Right lung (tissue), 10 donors: ENCODE data around the gene BARX2. TPM values are rescaled to one million over a fixed set of nuclear protein-coding genes. Genes with fewer than 3 reads are reported as not detected.
"Not testable (repeated sequence)": the region's sequence is repeated elsewhere in the genome, so short reads cannot be mapped to it uniquely, and the experiment has no call there.

ENCODE experiments used
- DNase-seq, 2 donors: peaks; one replicate each; pipeline ENCODE4 v3.0.0-alpha.2; 2013
- long read RNA-seq, 8 donors: transcript quantifications; one replicate each; lab custom pipeline, GENCODE V29; 2026
- polyA plus RNA-seq, 5 donors: library from polyadenylated mRNA; unstranded; fragments of 120-200 nt; gene quantifications; one replicate each; pipeline versions ENCODE4 v1.2.1 to v1.2.3, GENCODE V29; 2013; ENCODE audit warnings: inconsistent platforms in 1 of 5, low replicate concordance in 1 of 5; ENCODE audit not compliant: insufficient read length in 5 of 5, insufficient read depth in 1 of 5

BARX2 gene
- polyA plus RNA-seq: under 1 TPM in 4 of 5 donors, not detected in 1; 0.12 to 0.57 (median 0.32) TPM
- long read RNA-seq, donor 1: 0 reads
- long read RNA-seq, donor 2: 0 reads
- long read RNA-seq, donor 3: 0 reads
- long read RNA-seq, donor 4: 0 reads
- long read RNA-seq, donor 5: 0 reads
- long read RNA-seq, donor 6: 0 reads
- long read RNA-seq, donor 7: 0 reads
- long read RNA-seq, donor 8: 0 reads

DNA sequence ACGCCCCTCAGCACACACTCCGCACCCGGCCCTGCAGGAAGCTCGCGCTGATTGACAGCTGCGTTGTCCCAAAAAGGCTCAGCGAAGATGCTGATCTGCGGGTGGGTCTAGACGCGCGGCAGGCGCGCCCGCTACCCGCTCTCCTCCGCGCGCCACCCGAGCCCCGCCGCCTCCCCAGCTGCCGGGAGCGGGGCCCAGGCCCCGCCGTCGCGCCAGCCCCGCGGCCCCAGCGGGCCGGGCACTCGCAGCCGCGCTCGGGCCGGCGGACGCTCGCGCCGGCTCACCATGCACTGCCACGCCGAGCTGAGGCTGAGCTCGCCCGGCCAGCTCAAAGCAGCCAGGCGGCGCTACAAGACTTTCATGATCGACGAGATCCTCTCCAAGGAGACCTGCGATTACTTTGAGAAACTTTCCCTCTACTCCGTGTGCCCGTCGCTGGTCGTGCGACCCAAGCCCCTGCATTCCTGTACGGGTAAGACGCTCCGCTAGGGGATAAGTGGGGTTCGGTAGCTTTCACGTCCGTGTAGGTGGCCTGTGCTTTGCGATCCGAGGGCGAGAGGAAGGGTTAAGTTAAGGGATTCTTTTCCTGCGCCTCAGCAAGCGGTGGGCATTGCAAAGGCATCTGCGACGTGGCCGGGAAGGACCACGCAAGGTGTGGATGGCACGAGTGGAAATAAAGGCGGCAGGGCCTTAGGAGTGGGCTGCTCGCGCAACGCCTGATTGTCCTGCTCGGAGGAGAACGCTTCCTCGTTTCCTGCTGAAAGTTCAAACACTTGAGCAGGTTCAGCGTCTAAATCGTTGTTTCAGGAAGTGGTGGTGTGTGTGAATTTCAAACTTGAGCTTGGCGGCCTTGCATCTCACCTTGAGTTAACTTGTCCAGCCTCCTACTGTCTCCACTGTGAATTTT lies at the start of gene BARX2:
Gene BARX2, plus strand, starts transcription at position 98 of the 907 bp plus-strand sequence. Its CDS starts 188 bp downstream, at position 286.
- DNase-seq: peak; percentile 48 to 58

DNA sequence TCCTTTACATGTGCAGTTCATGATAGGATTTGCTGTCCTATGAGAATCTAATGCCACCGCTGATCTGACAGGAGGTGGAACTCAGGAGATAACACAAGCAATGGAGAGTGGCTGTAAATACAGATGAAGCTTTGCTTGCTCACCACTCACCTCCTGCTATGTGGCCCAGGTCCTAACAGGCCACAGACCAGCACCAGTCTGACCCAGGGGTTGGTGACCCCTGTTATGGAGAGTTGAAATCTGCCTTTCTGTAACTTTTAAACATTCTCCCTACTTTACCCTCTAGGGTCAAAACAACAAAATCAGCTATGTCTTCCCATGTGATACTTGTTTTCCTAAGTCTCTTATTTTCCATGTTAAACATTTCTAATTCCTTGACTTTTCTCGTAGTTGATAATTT lies 48.7 kb upstream of the BARX2 start:
- no peak for DNase-seq

- DNase-seq: not testable (repeated sequence)
Measured at GRCh38 chr11:129327708-129328107, 47.9 kb upstream of the BARX2 start.

DNA sequence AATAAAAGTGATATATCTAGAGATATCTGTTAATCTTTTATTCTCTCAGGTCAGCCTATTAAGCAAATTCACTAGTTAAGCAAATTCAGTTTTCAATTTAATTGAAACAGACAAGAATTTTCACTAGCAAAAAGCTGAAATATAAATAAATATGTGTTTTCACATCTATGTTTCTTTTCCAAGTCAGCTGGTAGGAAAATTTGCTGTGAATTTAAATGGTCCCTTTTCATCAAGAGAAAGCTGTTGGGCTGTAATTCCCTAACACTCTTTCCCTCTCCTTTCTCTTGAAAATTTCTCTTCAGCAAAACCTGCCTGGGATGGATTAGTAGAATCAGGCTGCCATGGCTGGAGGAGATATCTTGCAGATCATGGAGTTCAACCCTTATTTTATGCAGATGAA lies 46.9 kb upstream of the BARX2 start:
- no peak for DNase-seq

DNA sequence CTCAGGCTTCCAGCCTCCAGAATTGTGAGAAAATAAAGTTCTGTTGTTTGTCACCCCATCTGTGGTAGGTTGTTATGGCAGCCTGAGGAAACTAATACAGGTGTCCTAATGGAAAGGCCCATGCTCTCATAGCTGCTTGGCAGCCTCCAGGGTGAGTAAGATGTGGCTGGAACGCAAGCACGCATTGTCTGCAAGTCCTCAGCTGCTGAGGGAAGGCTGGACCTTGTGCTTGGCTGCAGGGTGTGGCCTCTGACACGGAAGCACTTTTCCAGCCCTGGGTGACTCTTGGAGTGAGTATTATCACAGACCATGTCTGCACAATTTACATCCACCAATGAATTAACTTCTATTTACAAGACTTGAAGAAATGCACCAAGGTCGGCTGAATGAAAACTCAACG lies 44.4 kb upstream of the BARX2 start:
- no peak for DNase-seq

DNA sequence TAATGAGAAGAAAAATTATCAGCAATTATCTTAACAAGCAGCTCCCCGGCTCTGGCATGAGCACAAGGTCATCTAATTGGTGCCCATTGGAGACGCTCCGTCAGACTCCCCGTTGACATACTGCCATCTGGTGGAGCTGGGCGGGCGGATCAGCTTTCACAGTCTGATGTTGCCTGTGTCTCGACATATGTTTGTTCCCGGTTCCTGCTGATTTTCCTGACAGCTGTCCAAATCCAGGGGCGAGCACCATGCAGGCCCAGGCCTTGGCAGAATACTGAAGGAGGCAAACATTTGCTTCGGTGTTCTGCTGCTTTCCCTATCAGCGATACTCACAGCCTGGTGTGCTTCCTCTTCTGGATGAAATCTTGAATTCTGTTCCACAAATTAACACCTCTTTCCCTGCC lies 43.8 kb upstream of the BARX2 start:
- peak; percentile 58 to 72 for DNase-seq

- no peak for DNase-seq
Measured at GRCh38 chr11:129333873-129334272, 41.8 kb upstream of the BARX2 start.

DNA sequence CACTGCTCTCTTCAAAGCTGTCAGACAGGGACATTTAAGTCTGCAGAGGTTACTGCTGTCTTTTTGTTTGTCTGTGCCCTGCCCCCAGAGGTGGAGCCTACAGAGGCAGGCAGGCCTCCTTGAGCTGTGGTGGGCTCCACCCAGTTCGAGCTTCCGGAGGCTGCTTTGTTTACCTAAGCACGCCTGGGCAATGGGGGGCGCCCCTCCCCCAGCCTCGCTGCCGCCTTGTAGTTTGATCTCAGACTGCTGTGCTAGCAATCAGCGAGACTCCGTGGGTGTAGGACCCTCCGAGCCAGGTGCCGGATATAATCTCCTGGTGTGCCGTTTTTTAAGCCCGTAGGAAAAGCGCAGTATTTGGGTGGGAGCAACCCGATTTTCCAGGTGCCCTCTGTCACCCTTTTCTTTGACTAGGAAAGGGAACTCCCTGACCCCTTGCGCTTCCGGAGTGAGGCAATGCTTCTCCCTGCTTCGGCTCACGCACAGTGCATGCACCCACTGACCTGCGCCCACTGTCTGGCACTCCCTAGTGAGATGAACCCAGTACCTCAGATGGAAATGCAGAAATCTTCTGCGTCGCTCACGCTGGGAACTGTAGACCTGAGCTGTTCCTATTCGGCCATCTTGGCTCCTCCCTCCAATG lies 31.2 kb upstream of the BARX2 start:
- not testable (repeated sequence) for DNase-seq

DNA sequence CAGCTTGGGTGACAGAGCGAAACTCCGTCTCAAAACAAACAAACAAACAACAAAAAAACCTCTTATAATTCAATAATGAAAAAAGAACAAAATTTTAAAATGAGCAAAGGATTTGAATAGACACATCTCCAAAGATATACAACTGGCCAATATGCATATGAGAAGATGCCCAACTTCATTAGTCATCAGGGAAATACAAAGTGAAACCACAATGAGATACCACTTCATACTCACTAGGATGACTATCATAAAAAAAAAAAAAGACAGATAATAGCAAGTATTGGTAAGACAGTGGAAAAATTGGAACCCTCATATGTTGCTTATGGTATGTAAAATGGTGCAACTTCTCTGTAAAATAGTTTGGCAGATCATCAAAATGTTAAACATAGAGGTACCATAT lies 28.7 kb upstream of the BARX2 start:
- DNase-seq: no peak

DNA sequence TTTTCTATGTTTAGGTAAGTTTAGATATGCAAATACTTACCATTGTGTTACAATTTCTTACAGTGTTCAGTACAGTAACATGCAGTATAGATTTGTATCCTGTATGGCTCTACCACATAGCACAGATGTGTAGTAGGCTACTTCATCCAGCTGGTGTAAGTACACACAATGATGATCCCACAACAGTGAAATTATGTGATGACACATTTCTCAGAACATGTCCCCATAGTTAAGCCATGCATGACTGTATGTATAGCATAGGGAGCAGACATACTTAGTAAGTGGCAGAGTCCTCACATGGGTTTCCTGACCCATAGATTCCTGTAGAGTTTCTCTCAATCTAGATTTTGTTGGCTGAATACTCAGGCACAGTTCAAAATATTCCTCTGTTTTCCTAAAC lies 26.8 kb upstream of the BARX2 start:
- no peak for DNase-seq

DNA sequence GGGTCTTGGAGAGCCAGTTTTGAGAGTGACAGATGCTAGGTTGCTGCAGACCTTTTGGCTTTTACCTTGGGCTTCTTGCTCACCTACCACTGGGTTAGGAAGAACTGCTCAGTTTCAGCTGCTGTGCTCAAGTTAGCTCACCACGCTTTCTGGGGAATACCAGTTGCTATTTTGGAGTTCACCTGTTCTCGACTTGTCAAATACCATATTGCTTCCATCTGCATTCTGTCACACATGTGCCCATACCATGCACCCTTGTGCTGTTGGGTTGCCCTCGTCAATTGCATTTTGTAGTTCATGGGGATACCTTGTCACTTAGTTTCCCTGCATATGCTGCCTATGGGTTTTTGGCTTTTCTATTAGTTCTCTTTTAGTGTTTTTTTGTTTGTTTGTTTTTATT lies 23.0 kb upstream of the BARX2 start:
- DNase-seq: no peak

GRCh38 chr11:129354691-129355090 lies 21.0 kb upstream of the BARX2 start:
- no peak for DNase-seq

GRCh38 chr11:129359748-129360147 lies 15.9 kb upstream of the BARX2 start:
- DNase-seq: no peak

DNA sequence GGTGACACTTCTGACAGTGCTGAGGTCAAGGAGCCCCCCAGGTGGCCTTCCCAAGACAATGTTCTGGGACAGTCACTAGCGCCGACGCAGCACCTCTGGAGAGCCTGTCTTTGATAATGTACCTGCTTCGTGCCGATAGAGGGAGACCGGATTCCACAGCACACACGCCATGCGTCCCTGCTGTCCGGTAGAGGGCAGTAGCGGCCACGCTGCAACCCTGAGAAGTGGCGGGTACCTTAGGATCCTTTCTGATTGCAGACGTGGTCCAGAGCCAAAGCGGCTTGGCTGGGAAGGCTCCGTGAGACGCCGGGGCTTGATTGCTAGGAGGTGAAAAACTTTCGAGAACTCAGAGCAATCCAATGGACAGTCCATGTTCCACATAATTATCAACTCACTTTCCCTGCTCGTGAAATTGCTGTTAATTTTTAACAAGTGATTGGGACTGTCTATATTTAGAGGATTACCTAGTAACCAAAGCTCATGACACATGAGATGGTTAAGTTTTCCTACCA lies 11.4 kb upstream of the BARX2 start:
- DNase-seq: peak; percentile 74 to 78

DNA sequence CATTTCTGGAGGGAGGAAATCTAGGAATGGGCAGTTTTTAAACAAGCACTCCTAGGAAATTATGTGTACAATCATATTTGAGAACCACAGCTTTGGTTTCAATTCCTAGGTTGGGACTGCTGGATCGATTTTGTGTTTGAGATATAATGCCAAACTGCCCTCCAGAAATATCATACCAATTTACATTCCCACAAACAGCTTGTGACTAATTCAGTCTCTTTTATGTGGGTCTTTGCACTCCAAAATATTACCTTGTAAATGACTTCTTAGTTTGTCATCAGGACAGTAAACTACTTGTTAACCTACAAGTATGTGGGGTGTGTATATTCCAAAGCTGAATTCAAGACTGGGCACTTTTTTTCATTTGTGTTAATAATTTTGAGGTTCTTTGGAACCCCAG lies 9.8 kb upstream of the BARX2 start:
- DNase-seq: no peak

- no peak for DNase-seq
Measured at GRCh38 chr11:129366737-129367597, 8.7 kb upstream of the BARX2 start.

DNA sequence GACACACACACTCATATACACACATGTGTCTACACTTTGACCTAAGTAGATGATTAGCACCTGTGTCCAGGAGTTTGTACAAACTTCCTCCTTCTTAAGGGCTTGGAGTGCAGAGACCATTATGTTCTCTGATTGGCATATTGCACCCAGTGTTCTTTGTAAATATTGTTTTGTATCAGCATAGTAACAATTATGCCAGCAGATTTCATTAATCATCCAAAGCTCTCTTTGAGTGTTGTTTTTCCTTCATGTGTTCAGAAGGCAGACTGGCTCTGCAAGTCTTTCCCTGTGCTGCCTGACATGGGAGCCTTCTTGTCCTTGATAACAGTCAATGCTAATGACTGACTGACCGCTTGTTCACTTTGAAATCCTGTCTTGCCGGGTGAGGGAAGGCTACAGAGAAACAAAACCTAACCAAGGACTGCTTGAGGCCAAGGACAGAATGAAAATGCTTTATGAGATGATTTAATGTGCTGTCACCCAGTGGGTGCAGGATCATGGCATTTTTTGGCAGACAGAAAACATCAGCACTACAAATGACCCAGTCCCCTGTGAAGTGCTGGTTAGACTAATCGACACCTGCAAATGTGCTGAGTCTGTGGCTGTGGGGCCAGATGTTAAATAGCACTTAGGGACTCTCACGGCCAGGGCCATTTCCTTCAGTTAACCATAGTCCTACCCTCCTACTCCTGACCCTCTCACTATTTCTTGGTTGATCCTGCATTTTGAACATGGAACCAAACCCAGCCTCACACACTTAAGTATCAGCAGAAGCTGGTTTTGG lies 6.6 kb upstream of the BARX2 start:
- no peak for DNase-seq

- DNase-seq: no peak
Measured at GRCh38 chr11:129370715-129371114, 4.9 kb upstream of the BARX2 start.

DNA sequence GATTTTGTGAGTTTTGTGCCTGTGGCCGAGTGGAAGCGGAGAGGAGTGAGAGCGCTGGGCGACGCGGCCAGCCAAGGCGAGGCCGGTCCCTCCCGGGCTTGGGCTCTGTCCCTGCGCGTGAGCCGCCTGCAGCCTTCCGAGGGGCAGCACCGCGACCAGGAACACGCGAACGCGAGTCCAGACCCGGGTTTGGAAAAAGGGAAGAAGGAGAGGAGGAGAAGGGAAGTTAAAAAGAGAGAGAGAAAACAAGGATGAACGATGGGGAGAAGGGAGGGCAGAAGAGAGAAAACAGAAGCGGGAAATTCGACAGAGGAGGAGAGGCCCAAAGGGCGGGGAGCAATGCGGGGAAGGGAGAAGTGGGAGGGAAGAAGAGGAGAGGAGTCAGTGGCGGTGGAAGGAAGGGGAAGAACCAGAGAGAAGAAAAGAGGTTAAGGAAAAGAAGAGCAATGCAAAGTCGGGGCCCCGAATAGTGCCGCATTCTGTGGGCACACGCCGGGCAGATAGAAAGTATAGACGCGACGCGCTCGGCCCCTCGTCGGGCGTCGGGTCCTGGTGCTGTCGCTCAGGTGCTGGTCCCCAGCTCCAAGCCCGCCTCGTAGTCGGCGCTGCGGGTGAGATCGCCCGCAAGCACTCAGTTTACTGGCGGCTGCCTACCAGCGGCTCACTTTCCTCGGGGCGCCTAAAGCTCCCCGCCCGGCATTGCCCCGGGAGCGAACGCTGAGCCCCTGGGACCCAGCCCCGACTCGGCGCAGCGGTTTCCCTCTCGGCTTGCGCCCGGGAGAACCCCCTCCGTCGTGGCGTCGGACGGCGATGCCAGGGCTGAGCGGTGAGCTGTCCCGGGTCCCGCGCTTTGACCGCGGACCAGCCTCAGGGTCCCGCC lies 2.8 kb upstream of the BARX2 start:
- DNase-seq: no peak
